GM23338 (cell line): ENCODE measurements around the gene CAMSAP1.

Experiments
- CREB1 ChIP-seq: fragments of 250-450 bp; sonication (Bioruptor Pico); IDR thresholded peaks from 2 replicates; pipeline ENCODE4 v1.5.0; 2020; ENCODE audit warnings: low read depth, mild to moderate bottlenecking, moderate library complexity
- EZH2 ChIP-seq: fragments of 200-600 bp; sonication (generic); IDR thresholded peaks from one replicate; pipeline ENCODE4 v1.8.0; 2017; ENCODE audit warnings: antibody characterized with exemption, mild to moderate bottlenecking, low read depth; ENCODE audit not compliant: unreplicated experiment
- EZH2phosphoT487 ChIP-seq: fragments of 200-600 bp; sonication (generic); IDR thresholded peaks from one replicate; pipeline ENCODE4 v1.8.1; 2018; ENCODE audit warnings: antibody characterized with exemption; ENCODE audit not compliant: unreplicated experiment
- JUNB ChIP-seq: IDR thresholded peaks from one replicate; pipeline ENCODE4 v1.6.1; 2016; ENCODE audit warnings: antibody characterized with exemption; ENCODE audit not compliant: unreplicated experiment
- NANOG ChIP-seq: IDR thresholded peaks from 2 replicates; pipeline ENCODE4 v1.6.1; 2016; ENCODE audit warnings: antibody characterized with exemption, borderline replicate concordance
- POLR2AphosphoS5 ChIP-seq: IDR thresholded peaks from 2 replicates; pipeline ENCODE4 v1.6.1; 2016; ENCODE audit warnings: antibody characterized with exemption, low read depth
- STAT1 ChIP-seq: IDR thresholded peaks from one replicate; pipeline ENCODE4 v1.6.1; 2016; ENCODE audit warnings: antibody characterized with exemption; ENCODE audit not compliant: unreplicated experiment
- ZNF114 ChIP-seq: fragments of 250-450 bp; sonication (Bioruptor Pico); IDR thresholded peaks from 2 replicates; pipeline ENCODE4 v1.5.0; 2020; ENCODE audit warnings: mild to moderate bottlenecking, moderate library complexity
- ZNF331 ChIP-seq: fragments of 250-450 bp; sonication (Bioruptor Pico); IDR thresholded peaks from 2 replicates; pipeline ENCODE4 v1.5.0; 2020; ENCODE audit warnings: low read depth, mild to moderate bottlenecking, moderate library complexity
- TF ChIP-seq, protein P1 (sequence below), 2 experiments: fragments of 200-600 bp in 1 of 2; sonication (generic) in 1 of 2; conservative IDR thresholded peaks; 2 replicates each; pipeline versions ENCODE4 v1.5.1 to v1.6.1; 2016 to 2017; ENCODE audit warnings: antibody characterized with exemption in 2 of 2, low read depth in 2 of 2, mild to moderate bottlenecking in 2 of 2, moderate library complexity in 1 of 2
- TF ChIP-seq, protein P2 (sequence below): IDR thresholded peaks from 2 replicates; pipeline ENCODE4 v1.6.1; 2016; ENCODE audit warnings: antibody characterized with exemption
- TF ChIP-seq, protein P3 (sequence below): IDR thresholded peaks from one replicate; pipeline ENCODE4 v1.6.1; 2018; ENCODE audit warnings: antibody characterized with exemption; ENCODE audit not compliant: unreplicated experiment
- TF ChIP-seq, protein P4 (sequence below): fragments of 250-450 bp; sonication (Bioruptor Pico); IDR thresholded peaks from 2 replicates; pipeline ENCODE4 v1.5.0; 2020; ENCODE audit warnings: mild to moderate bottlenecking, moderate library complexity

DNA sequence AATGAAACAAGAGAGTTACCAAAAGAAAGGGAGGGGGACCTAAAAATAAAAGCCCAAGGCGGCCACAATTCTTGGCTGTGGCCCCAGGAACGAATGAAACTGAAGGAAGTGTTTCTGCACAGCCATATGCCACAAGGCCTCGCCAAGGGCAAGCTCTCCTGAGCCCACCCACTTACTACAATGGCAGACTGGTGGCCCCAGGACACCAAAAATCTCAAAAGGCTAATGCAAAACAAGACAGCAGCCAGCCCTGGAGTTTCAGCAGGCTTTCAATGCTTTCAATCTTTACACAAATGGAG, 4.0 kb downstream of the CAMSAP1 start:
- TF ChIP-seq, protein P1, sequence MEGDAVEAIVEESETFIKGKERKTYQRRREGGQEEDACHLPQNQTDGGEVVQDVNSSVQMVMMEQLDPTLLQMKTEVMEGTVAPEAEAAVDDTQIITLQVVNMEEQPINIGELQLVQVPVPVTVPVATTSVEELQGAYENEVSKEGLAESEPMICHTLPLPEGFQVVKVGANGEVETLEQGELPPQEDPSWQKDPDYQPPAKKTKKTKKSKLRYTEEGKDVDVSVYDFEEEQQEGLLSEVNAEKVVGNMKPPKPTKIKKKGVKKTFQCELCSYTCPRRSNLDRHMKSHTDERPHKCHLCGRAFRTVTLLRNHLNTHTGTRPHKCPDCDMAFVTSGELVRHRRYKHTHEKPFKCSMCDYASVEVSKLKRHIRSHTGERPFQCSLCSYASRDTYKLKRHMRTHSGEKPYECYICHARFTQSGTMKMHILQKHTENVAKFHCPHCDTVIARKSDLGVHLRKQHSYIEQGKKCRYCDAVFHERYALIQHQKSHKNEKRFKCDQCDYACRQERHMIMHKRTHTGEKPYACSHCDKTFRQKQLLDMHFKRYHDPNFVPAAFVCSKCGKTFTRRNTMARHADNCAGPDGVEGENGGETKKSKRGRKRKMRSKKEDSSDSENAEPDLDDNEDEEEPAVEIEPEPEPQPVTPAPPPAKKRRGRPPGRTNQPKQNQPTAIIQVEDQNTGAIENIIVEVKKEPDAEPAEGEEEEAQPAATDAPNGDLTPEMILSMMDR (conservative IDR thresholded peaks at IDR 0.05; ENCODE audit: low read depth in 2 of 2): no peak
- TF ChIP-seq POLR2AphosphoS5 (no peak), EZH2 (no peak), EZH2phosphoT487 (no peak), CREB1 (no peak), NANOG (no peak), JUNB (no peak), ZNF114 (CRISPR knock-in tag) (no peak), STAT1 (no peak), ZNF331 (CRISPR knock-in tag) (no peak)
- TF ChIP-seq, protein P2, sequence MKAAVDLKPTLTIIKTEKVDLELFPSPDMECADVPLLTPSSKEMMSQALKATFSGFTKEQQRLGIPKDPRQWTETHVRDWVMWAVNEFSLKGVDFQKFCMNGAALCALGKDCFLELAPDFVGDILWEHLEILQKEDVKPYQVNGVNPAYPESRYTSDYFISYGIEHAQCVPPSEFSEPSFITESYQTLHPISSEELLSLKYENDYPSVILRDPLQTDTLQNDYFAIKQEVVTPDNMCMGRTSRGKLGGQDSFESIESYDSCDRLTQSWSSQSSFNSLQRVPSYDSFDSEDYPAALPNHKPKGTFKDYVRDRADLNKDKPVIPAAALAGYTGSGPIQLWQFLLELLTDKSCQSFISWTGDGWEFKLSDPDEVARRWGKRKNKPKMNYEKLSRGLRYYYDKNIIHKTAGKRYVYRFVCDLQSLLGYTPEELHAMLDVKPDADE: no peak
- TF ChIP-seq, protein P3, sequence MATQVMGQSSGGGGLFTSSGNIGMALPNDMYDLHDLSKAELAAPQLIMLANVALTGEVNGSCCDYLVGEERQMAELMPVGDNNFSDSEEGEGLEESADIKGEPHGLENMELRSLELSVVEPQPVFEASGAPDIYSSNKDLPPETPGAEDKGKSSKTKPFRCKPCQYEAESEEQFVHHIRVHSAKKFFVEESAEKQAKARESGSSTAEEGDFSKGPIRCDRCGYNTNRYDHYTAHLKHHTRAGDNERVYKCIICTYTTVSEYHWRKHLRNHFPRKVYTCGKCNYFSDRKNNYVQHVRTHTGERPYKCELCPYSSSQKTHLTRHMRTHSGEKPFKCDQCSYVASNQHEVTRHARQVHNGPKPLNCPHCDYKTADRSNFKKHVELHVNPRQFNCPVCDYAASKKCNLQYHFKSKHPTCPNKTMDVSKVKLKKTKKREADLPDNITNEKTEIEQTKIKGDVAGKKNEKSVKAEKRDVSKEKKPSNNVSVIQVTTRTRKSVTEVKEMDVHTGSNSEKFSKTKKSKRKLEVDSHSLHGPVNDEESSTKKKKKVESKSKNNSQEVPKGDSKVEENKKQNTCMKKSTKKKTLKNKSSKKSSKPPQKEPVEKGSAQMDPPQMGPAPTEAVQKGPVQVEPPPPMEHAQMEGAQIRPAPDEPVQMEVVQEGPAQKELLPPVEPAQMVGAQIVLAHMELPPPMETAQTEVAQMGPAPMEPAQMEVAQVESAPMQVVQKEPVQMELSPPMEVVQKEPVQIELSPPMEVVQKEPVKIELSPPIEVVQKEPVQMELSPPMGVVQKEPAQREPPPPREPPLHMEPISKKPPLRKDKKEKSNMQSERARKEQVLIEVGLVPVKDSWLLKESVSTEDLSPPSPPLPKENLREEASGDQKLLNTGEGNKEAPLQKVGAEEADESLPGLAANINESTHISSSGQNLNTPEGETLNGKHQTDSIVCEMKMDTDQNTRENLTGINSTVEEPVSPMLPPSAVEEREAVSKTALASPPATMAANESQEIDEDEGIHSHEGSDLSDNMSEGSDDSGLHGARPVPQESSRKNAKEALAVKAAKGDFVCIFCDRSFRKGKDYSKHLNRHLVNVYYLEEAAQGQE: no peak
- TF ChIP-seq, protein P4, sequence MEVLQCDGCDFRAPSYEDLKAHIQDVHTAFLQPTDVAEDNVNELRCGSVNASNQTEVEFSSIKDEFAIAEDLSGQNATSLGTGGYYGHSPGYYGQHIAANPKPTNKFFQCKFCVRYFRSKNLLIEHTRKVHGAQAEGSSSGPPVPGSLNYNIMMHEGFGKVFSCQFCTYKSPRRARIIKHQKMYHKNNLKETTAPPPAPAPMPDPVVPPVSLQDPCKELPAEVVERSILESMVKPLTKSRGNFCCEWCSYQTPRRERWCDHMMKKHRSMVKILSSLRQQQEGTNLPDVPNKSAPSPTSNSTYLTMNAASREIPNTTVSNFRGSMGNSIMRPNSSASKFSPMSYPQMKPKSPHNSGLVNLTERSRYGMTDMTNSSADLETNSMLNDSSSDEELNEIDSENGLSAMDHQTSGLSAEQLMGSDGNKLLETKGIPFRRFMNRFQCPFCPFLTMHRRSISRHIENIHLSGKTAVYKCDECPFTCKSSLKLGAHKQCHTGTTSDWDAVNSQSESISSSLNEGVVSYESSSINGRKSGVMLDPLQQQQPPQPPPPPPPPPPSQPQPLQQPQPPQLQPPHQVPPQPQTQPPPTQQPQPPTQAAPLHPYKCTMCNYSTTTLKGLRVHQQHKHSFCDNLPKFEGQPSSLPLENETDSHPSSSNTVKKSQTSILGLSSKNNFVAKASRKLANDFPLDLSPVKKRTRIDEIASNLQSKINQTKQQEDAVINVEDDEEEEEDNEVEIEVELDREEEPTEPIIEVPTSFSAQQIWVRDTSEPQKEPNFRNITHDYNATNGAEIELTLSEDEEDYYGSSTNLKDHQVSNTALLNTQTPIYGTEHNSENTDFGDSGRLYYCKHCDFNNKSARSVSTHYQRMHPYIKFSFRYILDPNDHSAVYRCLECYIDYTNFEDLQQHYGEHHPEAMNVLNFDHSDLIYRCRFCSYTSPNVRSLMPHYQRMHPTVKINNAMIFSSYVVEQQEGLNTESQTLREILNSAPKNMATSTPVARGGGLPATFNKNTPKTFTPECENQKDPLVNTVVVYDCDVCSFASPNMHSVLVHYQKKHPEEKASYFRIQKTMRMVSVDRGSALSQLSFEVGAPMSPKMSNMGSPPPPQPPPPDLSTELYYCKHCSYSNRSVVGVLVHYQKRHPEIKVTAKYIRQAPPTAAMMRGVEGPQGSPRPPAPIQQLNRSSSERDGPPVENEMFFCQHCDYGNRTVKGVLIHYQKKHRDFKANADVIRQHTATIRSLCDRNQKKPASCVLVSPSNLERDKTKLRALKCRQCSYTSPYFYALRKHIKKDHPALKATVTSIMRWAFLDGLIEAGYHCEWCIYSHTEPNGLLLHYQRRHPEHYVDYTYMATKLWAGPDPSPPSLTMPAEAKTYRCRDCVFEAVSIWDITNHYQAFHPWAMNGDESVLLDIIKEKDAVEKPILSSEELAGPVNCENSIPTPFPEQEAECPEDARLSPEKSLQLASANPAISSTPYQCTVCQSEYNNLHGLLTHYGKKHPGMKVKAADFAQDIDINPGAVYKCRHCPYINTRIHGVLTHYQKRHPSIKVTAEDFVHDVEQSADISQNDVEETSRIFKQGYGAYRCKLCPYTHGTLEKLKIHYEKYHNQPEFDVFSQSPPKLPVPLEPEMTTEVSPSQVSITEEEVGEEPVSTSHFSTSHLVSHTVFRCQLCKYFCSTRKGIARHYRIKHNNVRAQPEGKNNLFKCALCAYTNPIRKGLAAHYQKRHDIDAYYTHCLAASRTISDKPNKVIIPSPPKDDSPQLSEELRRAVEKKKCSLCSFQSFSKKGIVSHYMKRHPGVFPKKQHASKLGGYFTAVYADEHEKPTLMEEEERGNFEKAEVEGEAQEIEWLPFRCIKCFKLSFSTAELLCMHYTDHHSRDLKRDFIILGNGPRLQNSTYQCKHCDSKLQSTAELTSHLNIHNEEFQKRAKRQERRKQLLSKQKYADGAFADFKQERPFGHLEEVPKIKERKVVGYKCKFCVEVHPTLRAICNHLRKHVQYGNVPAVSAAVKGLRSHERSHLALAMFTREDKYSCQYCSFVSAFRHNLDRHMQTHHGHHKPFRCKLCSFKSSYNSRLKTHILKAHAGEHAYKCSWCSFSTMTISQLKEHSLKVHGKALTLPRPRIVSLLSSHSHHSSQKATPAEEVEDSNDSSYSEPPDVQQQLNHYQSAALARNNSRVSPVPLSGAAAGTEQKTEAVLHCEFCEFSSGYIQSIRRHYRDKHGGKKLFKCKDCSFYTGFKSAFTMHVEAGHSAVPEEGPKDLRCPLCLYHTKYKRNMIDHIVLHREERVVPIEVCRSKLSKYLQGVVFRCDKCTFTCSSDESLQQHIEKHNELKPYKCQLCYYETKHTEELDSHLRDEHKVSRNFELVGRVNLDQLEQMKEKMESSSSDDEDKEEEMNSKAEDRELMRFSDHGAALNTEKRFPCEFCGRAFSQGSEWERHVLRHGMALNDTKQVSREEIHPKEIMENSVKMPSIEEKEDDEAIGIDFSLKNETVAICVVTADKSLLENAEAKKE (CRISPR knock-in tag): no peak
